HG03520 (cell line): Measurements from ENCODE around the gene ATP1B4.

Source experiments
- ATAC-seq: cut with Tn5 transposase; IDR thresholded peaks from one replicate; pipeline ENCODE4 v1.9.1; 2021; ENCODE audit warnings: mild to moderate bottlenecking, moderate library complexity; ENCODE audit not compliant: unreplicated experiment

Gene ATP1B4

GRCh38 chrX:120372667-120373370 is 10.9 kb downstream of the ATP1B4 start:
- ATAC-seq: no peak

DNA sequence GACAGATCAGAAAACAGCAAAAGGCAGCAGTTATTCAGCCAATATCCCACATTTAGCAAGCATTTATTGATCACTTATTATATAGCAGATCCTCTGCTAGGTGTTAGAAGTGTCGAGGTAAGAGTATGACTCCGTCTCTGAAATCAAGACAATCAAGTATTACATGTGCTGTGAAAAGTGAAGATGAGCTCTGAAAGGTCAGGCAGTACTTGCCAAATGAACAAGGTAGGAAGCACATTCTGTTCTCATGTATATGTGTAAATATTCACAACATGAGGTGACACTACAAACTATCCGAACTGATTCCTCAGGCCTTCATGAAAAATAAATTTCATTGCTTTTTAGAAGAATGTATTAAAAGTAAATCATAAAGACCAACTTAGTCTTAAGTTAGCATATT is 15.3 kb downstream of the ATP1B4 start:
- no peak for ATAC-seq

DNA sequence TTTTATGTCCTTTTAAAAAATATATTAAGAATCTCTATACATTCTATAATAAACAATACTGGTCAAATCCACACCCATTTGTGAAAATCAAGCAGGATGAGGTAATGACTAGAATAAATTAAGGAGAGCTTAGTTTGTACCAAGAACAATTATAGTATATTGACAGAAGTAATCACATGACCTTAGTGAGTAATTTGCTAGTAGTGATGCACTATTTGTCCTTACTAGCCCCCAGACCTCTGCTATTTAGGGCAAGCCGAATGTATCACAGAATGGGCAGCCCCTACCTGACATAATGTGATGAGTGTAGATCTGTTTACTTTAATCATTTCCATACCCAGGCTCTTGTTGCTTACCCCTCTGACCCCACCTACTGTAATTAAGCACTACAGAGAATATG is 15.8 kb downstream of the ATP1B4 start:
- no peak for ATAC-seq

GRCh38 chrX:120378570-120378969 is 16.7 kb downstream of the ATP1B4 start:
- no peak for ATAC-seq

DNA sequence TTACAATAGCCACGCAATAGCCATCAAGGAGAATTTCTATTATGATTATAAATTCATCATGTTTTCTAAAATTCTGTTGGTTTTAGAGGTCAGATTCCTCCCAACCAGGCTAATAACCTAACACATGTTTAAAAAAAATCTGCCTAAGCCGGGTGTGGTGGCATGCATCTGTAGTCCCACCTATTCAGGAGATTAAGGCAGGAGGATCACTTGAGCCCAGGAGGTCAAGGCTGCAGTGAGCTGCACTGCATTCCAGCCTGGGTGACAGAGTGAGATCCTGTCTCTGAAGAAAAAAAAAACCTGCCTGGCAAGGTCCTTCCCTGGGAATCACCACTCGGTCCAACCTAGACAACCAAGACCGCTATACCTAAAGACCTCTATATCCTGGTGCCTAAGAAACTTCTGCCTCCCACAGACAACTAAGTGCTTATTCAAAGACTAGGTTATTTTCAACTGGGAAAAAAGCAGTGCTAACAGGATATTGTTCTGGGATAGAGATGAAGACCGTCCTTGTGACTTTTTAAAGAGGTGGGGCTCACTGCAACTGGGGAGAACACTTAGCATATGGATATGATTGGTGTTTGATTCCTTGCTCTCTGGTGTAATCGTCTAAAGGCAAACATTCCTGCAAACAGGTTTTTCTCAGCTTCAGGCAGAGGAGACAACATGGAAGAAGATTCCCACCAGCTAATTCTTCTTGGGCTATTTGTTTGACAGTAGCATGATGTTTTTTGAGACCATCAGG is 18.2 kb downstream of the ATP1B4 start:
- ATAC-seq: no peak

GRCh38 chrX:120380699-120381098 is 18.8 kb downstream of the ATP1B4 start:
- ATAC-seq: no peak

DNA sequence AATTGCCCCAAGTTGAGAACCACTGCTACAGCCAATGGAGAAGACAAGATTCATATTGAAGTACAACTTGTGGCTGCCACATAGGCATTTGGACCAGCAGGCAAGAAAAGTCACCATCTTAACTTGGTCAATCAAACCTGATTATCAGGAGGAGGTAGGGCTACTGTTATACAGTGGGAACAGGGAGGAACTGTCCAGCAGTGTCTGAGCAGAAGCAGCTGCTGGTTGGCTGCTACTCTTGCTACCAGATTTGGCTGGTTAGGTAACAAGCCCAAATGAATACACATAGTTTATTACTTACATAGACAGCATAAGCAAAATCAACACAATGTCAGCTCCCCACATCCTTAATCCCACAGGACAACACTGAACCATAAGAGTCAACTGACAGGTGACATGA is 39.4 kb downstream of the ATP1B4 start:
- ATAC-seq: no peak

GRCh38 chrX:120402369-120402768 is 40.5 kb downstream of the ATP1B4 start:
- ATAC-seq: no peak

- no peak for ATAC-seq
Observed at GRCh38 chrX:120406638-120407037, 44.7 kb downstream of the ATP1B4 start.

DNA sequence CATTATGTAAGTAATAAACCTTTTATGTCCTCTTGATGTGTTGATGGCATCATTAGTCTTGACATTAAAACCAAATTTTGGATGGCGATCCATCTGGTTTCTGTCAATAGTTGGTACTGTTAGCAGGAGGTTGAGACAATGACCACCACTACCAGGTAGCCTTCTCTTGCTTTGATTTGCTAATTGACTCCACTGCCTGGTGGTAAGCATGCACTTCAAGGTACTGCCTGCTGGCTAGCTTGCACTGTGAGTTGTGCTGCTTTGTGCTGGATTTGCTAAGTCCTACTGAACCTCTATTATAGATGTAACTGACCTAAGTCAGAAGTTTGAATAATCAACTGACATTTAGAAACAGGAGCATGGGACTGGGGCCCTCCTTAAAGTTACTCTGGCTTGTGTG is 46.3 kb downstream of the ATP1B4 start:
- ATAC-seq: no peak

DNA sequence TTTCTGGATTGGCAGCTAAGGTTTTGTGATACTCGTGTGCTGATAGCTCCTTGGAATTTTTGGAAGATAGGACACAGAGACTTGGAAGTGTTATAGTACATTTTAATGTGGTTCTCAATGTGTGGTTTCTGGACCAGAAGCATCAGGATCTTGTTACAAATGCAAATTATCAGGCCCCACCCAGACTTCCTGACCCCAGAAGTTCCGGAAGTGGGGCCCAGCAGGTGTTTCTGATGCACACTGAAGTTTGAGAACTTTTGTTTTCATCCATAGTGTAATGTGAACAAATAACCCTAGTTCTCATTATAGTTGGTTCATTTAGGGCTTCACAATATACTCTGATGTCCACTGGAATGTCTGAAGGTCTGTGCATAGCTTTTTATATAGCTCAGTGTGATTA is 57.6 kb downstream of the ATP1B4 start:
- ATAC-seq: no peak

GRCh38 chrX:120426599-120426998 is 64.7 kb downstream of the ATP1B4 start:
- ATAC-seq: no peak

DNA sequence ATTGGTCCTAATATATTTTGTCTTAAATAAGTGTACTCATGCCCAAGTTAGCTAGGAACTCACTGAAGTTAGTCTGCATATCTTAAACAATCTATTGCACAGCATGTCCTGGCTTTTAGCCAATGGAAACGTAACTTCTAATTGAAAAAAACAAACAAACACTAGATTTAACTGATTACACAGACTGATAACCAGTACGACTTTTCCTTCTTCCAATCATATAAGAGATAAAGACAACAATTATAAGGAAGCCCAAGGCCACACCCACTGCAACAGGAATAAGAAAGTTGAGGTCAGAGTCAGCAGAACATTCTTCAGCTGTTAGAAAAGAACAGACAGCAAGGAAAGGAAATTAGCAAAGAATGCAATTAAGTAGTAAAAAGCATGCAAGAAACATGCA is 66.4 kb downstream of the ATP1B4 start:
- ATAC-seq: no peak

DNA sequence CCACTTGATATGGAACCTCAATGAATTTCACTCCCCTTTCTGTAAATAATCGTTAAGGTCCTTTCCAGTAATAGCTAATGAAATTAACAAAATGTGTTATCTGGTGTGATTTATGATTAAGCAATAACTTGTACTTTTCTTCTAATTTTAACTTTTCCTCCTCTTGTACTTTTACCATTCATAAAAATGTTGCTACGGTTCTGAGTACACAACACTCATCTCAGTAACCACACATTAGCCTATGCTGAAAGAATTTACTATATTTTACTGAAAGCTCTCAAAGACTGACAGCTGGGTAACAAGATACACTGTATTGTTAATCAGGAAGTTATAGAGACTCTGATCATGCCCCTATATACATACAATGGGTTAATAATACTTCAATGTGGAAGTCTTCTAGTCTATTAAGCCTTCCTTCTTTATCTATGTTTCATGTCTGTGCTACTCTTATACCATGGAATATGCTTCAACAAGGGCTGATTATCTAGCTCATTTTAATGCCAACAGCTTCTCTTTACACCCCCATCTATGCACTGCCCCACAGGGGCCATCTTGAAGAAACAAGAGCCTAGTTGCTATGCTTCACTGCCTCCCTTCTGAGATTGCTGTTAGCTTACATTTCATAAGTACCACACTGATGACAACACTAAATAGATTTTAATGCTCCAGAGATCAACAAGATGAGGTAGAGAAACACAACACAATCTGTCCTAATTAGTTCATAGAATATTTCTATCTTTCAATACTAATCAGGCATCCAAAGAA is 68.1 kb downstream of the ATP1B4 start:
- no peak for ATAC-seq
